Muscle of back (tissue), 10 donors: ENCODE data around the gene PPP1R36. TPM values are rescaled to one million over a fixed set of nuclear protein-coding genes. Genes with fewer than 3 reads are reported as not detected.

Source experiments
- polyA plus RNA-seq, 10 donors: library from polyadenylated mRNA; unstranded; fragments of 120-200 nt; gene quantifications; one replicate each; pipeline ENCODE4 v1.2.1, GENCODE V29; 2013; ENCODE audit not compliant: insufficient read length in 10 of 10

PPP1R36 gene
- polyA plus RNA-seq, 10 donors, result 0.13 to 0.56 (median 0.33) TPM; not detected in 3

Other genes with a start within 250 kb of the PPP1R36 start
- gene MTHFD1, start 161.6 kb upstream of the PPP1R36 start, polyA plus RNA-seq, result 10 to 100 TPM; 42.4 to 56.2 (median 48.3) TPM
- gene AKAP5, start 84.5 kb upstream of the PPP1R36 start, polyA plus RNA-seq, result 1 to 10 TPM in 1 of 10 donors, under 1 TPM in 9; 0.38 to 1.1 (median 0.52) TPM
- 10 to 100 TPM in 3 of 10 donors, 1 to 10 TPM in 7; 5.6 to 11.5 (median 7.6) TPM for gene ZBTB25, start 46.1 kb upstream of the PPP1R36 start, polyA plus RNA-seq
- gene ZBTB1, start 45.2 kb upstream of the PPP1R36 start, polyA plus RNA-seq, result 10 to 100 TPM; 27.2 to 41.4 (median 34.2) TPM
- 10 to 100 TPM in 1 of 10 donors, 1 to 10 TPM in 9; 4.1 to 12.4 (median 6.5) TPM for gene HSPA2, start 9.2 kb upstream of the PPP1R36 start, polyA plus RNA-seq
- 10 to 100 TPM; 17.4 to 34.5 (median 22.6) TPM for gene PLEKHG3, start 154.5 kb downstream of the PPP1R36 start, polyA plus RNA-seq